ENCODE measurements around the gene SERPING1.

SERPING1 gene

GRCh38 chr11:57596266-57596885 is 1.1 kb upstream of the SERPING1 start:
- Histone ChIP-seq H3F3A (ENCODE audit: insufficient read depth) (no peaks in the 10 kb centered on the region), H3K79me2 (ENCODE audit: insufficient read depth, low read length) (no peaks in the 10 kb centered on the region), H3K9me2 (replicated peaks; ENCODE audit: insufficient read depth, low read length) (no peaks in the 10 kb centered on the region), H4K20me1 (ENCODE audit: low read depth, low read length) (no peaks in the 10 kb centered on the region), H2AFZ (ENCODE audit: low read depth, low read length, severe bottlenecking) (no peak overlapping the region), H3K9ac (ENCODE audit: low read length) (no peak overlapping the region), H3K9me3 (ENCODE audit: insufficient read depth, low read length) (no peaks in the 10 kb centered on the region), H3K4me3 (ENCODE audit: insufficient read depth, low read length, poor library complexity, severe bottlenecking) (no peak overlapping the region), H3K36me3 (ENCODE audit: low read length) (no peaks in the 10 kb centered on the region), H3K4me2 (ENCODE audit: low read depth, low read length, poor library complexity, severe bottlenecking) (no peak overlapping the region), H3K27ac (ENCODE audit: low read depth, low read length) (no peak overlapping the region), H3K27me3 (ENCODE audit: low read length) (no peaks in the 10 kb centered on the region)
- TF ChIP-seq EZH2phosphoT487 (conservative IDR thresholded peaks at IDR 0.05; ENCODE audit: low read length) (no peak), CTCF (IDR thresholded peaks at IDR 0.05; ENCODE audit: insufficient read depth, low read length, poor library complexity, severe bottlenecking) (no peak)

- no peak overlapping the region for H3K9ac ChIP-seq (ENCODE audit: low read length)
- no peak overlapping the region for H3K4me3 ChIP-seq (ENCODE audit: insufficient read depth, low read length, poor library complexity, severe bottlenecking)
- H2AFZ ChIP-seq (ENCODE audit: low read depth, low read length, severe bottlenecking): no peak overlapping the region
These were observed 688 bp downstream of the SERPING1 start for GRCh38 chr11:57597916-57598830.

GRCh38 chr11:57598831-57599155 is 1.3 kb downstream of the SERPING1 start:
- Histone ChIP-seq H3K9ac (ENCODE audit: low read length) (no peak overlapping the region), H3K27me3 (ENCODE audit: low read length) (no peaks in the 10 kb centered on the region), H3F3A (ENCODE audit: insufficient read depth) (no peaks in the 10 kb centered on the region), H3K9me2 (replicated peaks; ENCODE audit: insufficient read depth, low read length) (no peaks in the 10 kb centered on the region), H2AFZ (ENCODE audit: low read depth, low read length, severe bottlenecking) (no peak overlapping the region), H3K9me3 (ENCODE audit: insufficient read depth, low read length) (no peaks in the 10 kb centered on the region), H4K20me1 (ENCODE audit: low read depth, low read length) (no peaks in the 10 kb centered on the region), H3K4me3 (ENCODE audit: insufficient read depth, low read length, poor library complexity, severe bottlenecking) (no peak overlapping the region), H3K27ac (ENCODE audit: low read depth, low read length) (no peak overlapping the region), H3K36me3 (ENCODE audit: low read length) (no peaks in the 10 kb centered on the region), H3K4me2 (ENCODE audit: low read depth, low read length, poor library complexity, severe bottlenecking) (no peak overlapping the region), H3K79me2 (ENCODE audit: insufficient read depth, low read length) (no peaks in the 10 kb centered on the region)
- no peak for TF ChIP-seq CTCF (IDR thresholded peaks at IDR 0.05; ENCODE audit: insufficient read depth, low read length, poor library complexity, severe bottlenecking)
- no peak for TF ChIP-seq EZH2phosphoT487 (conservative IDR thresholded peaks at IDR 0.05; ENCODE audit: low read length)

More at GRCh38 chr11:57597916-57598830, 688 bp downstream of the SERPING1 start:
- Histone ChIP-seq H3F3A (ENCODE audit: insufficient read depth) (no peaks in the 10 kb centered on the region), H3K79me2 (ENCODE audit: insufficient read depth, low read length) (no peaks in the 10 kb centered on the region), H3K9me2 (replicated peaks; ENCODE audit: insufficient read depth, low read length) (no peaks in the 10 kb centered on the region), H3K4me2 (ENCODE audit: low read depth, low read length, poor library complexity, severe bottlenecking) (no peak overlapping the region), H3K9me3 (ENCODE audit: insufficient read depth, low read length) (no peaks in the 10 kb centered on the region), H3K27ac (ENCODE audit: low read depth, low read length) (no peak overlapping the region), H3K36me3 (ENCODE audit: low read length) (no peaks in the 10 kb centered on the region), H3K27me3 (ENCODE audit: low read length) (no peaks in the 10 kb centered on the region), H4K20me1 (ENCODE audit: low read depth, low read length) (no peaks in the 10 kb centered on the region)
- TF ChIP-seq EZH2phosphoT487 (conservative IDR thresholded peaks at IDR 0.05; ENCODE audit: low read length): no peak
- TF ChIP-seq CTCF (IDR thresholded peaks at IDR 0.05; ENCODE audit: insufficient read depth, low read length, poor library complexity, severe bottlenecking): no peak

Measured in SU-DHL-6 (cell line).